ENCODE results near the gene MAPK11.
A peak's percentile ranks its signal among the peaks of the same experiment; 100 is the strongest.
"Not testable (repeated sequence)": the region's sequence is repeated elsewhere in the genome, so short reads cannot be mapped to it uniquely, and the experiment has no call there.

MAPK11 gene

GRCh38 chr22:50276143-50276542 lies 6.0 kb upstream of the MAPK11 start:
- DNase-seq (ENCODE audit: low spot score): peak; percentile 92

GRCh38 chr22:50275181-50276055 lies 5.2 kb upstream of the MAPK11 start:
- no peak for DNase-seq (ENCODE audit: low spot score)

GRCh38 chr22:50274771-50275170 lies 4.6 kb upstream of the MAPK11 start:
- no peak for DNase-seq (ENCODE audit: low spot score)

- DNase-seq (ENCODE audit: low spot score): peak; percentile 81
Observed at GRCh38 chr22:50274311-50274710, 4.1 kb upstream of the MAPK11 start.

GRCh38 chr22:50273781-50274180 lies 3.6 kb upstream of the MAPK11 start:
- DNase-seq (ENCODE audit: low spot score): not testable (repeated sequence)

- not testable (repeated sequence) for DNase-seq (ENCODE audit: low spot score)
Observed at GRCh38 chr22:50273352-50273751, 3.2 kb upstream of the MAPK11 start.

- DNase-seq (ENCODE audit: low spot score): no peak
Observed at GRCh38 chr22:50272044-50272802, 2.0 kb upstream of the MAPK11 start.

- DNase-seq (ENCODE audit: low spot score): peak; percentile 50
Observed at GRCh38 chr22:50271519-50271970, 1.4 kb upstream of the MAPK11 start.

- DNase-seq (ENCODE audit: low spot score): peak; percentile 41
Observed at GRCh38 chr22:50270666-50271394, 650 bp upstream of the MAPK11 start.

- DNase-seq (ENCODE audit: low spot score): no peak
Observed at GRCh38 chr22:50269573-50269969, 609 bp downstream of the MAPK11 start.

GRCh38 chr22:50268655-50269113 lies 1.5 kb downstream of the MAPK11 start:
- no peak for DNase-seq (ENCODE audit: low spot score)

- DNase-seq (ENCODE audit: low spot score): peak; percentile 51
Observed at GRCh38 chr22:50267591-50268390, 2.4 kb downstream of the MAPK11 start.

- no peak for DNase-seq (ENCODE audit: low spot score)
Observed at GRCh38 chr22:50266994-50267393, 3.2 kb downstream of the MAPK11 start.

GRCh38 chr22:50264946-50265669 lies 5.1 kb downstream of the MAPK11 start:
- no peak for DNase-seq (ENCODE audit: low spot score)

- DNase-seq (ENCODE audit: low spot score): peak; percentile 54
Observed at GRCh38 chr22:50264104-50264745, 6.0 kb downstream of the MAPK11 start.

- no peak for DNase-seq (ENCODE audit: low spot score)
Observed at GRCh38 chr22:50262973-50263617, 7.1 kb downstream of the MAPK11 start.

- DNase-seq (ENCODE audit: low spot score): no peak
Observed at GRCh38 chr22:50262460-50262911, 7.7 kb downstream of the MAPK11 start.

GRCh38 chr22:50261615-50262459 lies 8.3 kb downstream of the MAPK11 start, which contains the start of gene MAPK12:
Gene MAPK12 (minus strand): TSS chr22:50261683. CDS start chr22:50261509, 174 bp downstream.
- no peak for DNase-seq (ENCODE audit: low spot score)
